ENCODE results near the gene EHBP1. TPM values are rescaled to one million over a fixed set of nuclear protein-coding genes. Genes with fewer than 3 reads are reported as not detected.
"Not testable (repeated sequence)": the region's sequence is repeated elsewhere in the genome, so short reads cannot be mapped to it uniquely, and the experiment has no call there.

Gene EHBP1
- total and polyA plus RNA-seq, 3 experiments from 2014 or later: 12.5 to 23.1 (median 22.7) TPM

DNA sequence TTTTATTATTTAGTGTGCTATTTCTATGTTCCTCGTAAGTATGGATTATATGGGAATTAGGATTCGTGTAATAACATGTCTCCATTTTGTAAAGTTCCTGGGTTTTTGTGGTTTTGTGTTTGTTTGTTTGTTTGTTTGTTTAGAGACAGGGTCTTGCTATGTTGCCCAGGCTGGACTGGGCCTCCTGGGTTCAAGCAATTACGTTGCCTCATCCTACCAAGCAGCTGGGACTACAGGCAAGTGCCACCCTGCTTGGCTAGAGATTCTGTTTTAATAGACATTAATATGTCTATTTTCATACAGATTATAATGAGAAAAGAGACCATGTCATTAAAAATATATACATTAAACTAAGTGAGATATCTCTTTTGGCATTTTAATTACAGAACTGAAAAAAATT is 309.9 kb downstream of the EHBP1 start:
- Mint-ChIP-seq H3K27ac (no peak overlapping the region), H3K36me3 (peaks cover 9 to 19% (median 14%) of the 10 kb centered on the region in 3 donors), H3K4me3 (no peak overlapping the region), H3K4me1 (no peaks in the 10 kb centered on the region), H3K9me3 (no peaks in the 10 kb centered on the region), H3K27me3 (no peaks in the 10 kb centered on the region)
- ChIA-PET POLR2A (no interaction called here), CTCF (no interaction called here)
- DNase-seq: no peak
- no peak overlapping the region for H3K4me3 ChIP-seq (ENCODE audit: low read length)
- H3K27me3 ChIP-seq (ENCODE audit: insufficient read depth, low read length, poor library complexity, severe bottlenecking): no peaks in the 10 kb centered on the region
- no peak overlapping the region for H3K27ac ChIP-seq (ENCODE audit: low read depth, low read length)
- H3K9me3 ChIP-seq (ENCODE audit: low read length): no peaks in the 10 kb centered on the region
- no peaks in the 10 kb centered on the region for H3K36me3 ChIP-seq (ENCODE audit: insufficient read depth, low read length)
- no peaks in the 10 kb centered on the region for H3K4me1 ChIP-seq (ENCODE audit: insufficient read depth, low read length)

DNA sequence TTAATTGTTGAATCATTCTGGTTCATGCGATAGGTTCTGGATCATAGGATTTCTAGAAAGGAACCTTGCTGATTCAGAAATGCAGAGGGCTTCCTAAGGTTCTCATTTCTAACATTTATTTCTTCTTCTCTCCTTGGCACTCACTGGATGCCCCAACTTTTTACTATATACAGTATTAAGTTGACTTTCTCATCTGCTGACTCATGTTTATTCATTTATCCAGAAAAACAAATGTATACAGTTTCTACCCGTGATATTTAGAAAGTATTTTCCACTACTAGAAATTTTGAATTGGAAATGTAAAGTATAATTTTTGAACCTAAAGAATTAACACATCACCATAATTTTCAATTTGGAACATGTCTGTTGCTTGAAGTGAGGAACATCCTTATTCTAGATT is 312.9 kb downstream of the EHBP1 start:
- peaks cover 7 to 19% (median 8%) of the 10 kb centered on the region in 3 donors for H3K36me3 Mint-ChIP-seq
- Histone ChIP-seq H3K4me1 (ENCODE audit: insufficient read depth, low read length) (no peaks in the 10 kb centered on the region), H3K4me3 (ENCODE audit: low read length) (no peak overlapping the region), H3K27ac (ENCODE audit: low read depth, low read length) (no peak overlapping the region), H3K27me3 (ENCODE audit: insufficient read depth, low read length, poor library complexity, severe bottlenecking) (no peaks in the 10 kb centered on the region), H3K36me3 (ENCODE audit: insufficient read depth, low read length) (no peaks in the 10 kb centered on the region), H3K9me3 (ENCODE audit: low read length) (no peaks in the 10 kb centered on the region)
- no peak for DNase-seq
- ChIA-PET CTCF (no interaction called here), POLR2A (no interaction called here)
- no peaks in the 10 kb centered on the region for H3K4me1 Mint-ChIP-seq
- H3K27me3 Mint-ChIP-seq: no peaks in the 10 kb centered on the region
- H3K4me3 Mint-ChIP-seq: no peak overlapping the region
- H3K27ac Mint-ChIP-seq: no peak overlapping the region
- no peaks in the 10 kb centered on the region for H3K9me3 Mint-ChIP-seq

- POLR2A ChIA-PET: not testable (repeated sequence)
These were observed 314.2 kb downstream of the EHBP1 start for GRCh38 chr2:63019686-63020085.

GRCh38 chr2:63023444-63023843 is 317.9 kb downstream of the EHBP1 start:
- ChIA-PET CTCF (interaction anchor here (0.6 kb wide), 1 partner anchor 567 kb away, joined by 3 read pairs; no protein-coding TSS in a partner anchor), POLR2A (no interaction called here)
- H3K27me3 Mint-ChIP-seq: no peaks in the 10 kb centered on the region

More at GRCh38 chr2:63019686-63020085, 314.2 kb downstream of the EHBP1 start:
- H3K27ac Mint-ChIP-seq; H3K27ac ChIP-seq (ENCODE audit: low read depth, low read length); H3K27me3 Mint-ChIP-seq; DNase-seq; H3K27me3 ChIP-seq (ENCODE audit: insufficient read depth, low read length, poor library complexity, severe bottlenecking); H3K4me3 Mint-ChIP-seq; CTCF ChIA-PET; H3K36me3 ChIP-seq (ENCODE audit: insufficient read depth, low read length); H3K9me3 ChIP-seq (ENCODE audit: low read length); H3K4me3 ChIP-seq (ENCODE audit: low read length); H3K4me1 ChIP-seq (ENCODE audit: insufficient read depth, low read length); H3K9me3 Mint-ChIP-seq; H3K4me1 Mint-ChIP-seq: not testable (repeated sequence)
- peaks cover 7 to 18% (median 8%) of the 10 kb centered on the region in 3 donors for H3K36me3 Mint-ChIP-seq

GRCh38 chr2:63027220-63027619 is 321.7 kb downstream of the EHBP1 start:
- Histone ChIP-seq H3K36me3 (ENCODE audit: insufficient read depth, low read length) (no peaks in the 10 kb centered on the region), H3K27me3 (ENCODE audit: insufficient read depth, low read length, poor library complexity, severe bottlenecking) (no peaks in the 10 kb centered on the region), H3K9me3 (ENCODE audit: low read length) (no peaks in the 10 kb centered on the region), H3K4me1 (ENCODE audit: insufficient read depth, low read length) (no peaks in the 10 kb centered on the region), H3K27ac (ENCODE audit: low read depth, low read length) (no peak overlapping the region), H3K4me3 (ENCODE audit: low read length) (no peak overlapping the region)
- CTCF ChIA-PET: no interaction called here
- Mint-ChIP-seq H3K27ac (no peak overlapping the region), H3K4me1 (no peaks in the 10 kb centered on the region), H3K9me3 (no peaks in the 10 kb centered on the region), H3K36me3 (peaks cover 10 to 40% (median 13%) of the 10 kb centered on the region in 3 donors), H3K4me3 (no peak overlapping the region), H3K27me3 (no peaks in the 10 kb centered on the region)
- DNase-seq: no peak
- POLR2A ChIA-PET: no interaction called here

More at GRCh38 chr2:63023444-63023843, 317.9 kb downstream of the EHBP1 start:
- Histone ChIP-seq H3K9me3 (ENCODE audit: low read length) (no peaks in the 10 kb centered on the region), H3K4me1 (ENCODE audit: insufficient read depth, low read length) (no peaks in the 10 kb centered on the region), H3K27ac (ENCODE audit: low read depth, low read length) (no peak overlapping the region), H3K27me3 (ENCODE audit: insufficient read depth, low read length, poor library complexity, severe bottlenecking) (no peaks in the 10 kb centered on the region), H3K36me3 (ENCODE audit: insufficient read depth, low read length) (no peaks in the 10 kb centered on the region), H3K4me3 (ENCODE audit: low read length) (no peak overlapping the region)
- Mint-ChIP-seq H3K4me3 (no peak overlapping the region), H3K27ac (no peak overlapping the region), H3K4me1 (no peaks in the 10 kb centered on the region), H3K36me3 (peaks cover 13 to 31% (median 20%) of the 10 kb centered on the region in 3 donors), H3K9me3 (no peaks in the 10 kb centered on the region)
- DNase-seq: no peak

DNA sequence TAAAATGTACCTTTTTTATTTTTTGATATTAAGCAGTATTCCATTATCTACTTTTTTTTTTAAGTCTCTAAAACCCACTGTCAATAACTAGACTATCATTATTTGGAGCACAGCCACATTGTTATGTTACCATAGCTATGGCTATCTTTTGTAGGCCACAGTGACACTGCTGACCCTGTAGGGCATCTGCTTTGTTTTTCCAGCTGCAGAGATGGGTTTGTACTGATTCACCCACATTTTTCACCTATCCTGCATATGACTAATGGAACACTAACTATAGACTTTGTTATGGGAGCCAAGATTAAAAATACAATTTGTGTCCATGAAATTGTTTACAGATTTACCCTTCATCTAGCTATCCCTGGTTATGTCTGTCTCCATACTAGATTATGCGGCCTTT is 323.5 kb downstream of the EHBP1 start:
- no peaks in the 10 kb centered on the region for H3K27me3 ChIP-seq (ENCODE audit: insufficient read depth, low read length, poor library complexity, severe bottlenecking)
- ChIA-PET POLR2A (no interaction called here), CTCF (no interaction called here)
- Mint-ChIP-seq H3K27ac (no peak overlapping the region), H3K4me1 (no peaks in the 10 kb centered on the region), H3K4me3 (no peak overlapping the region), H3K9me3 (no peaks in the 10 kb centered on the region), H3K36me3 (peaks cover 10 to 36% (median 10%) of the 10 kb centered on the region in 3 donors), H3K27me3 (no peaks in the 10 kb centered on the region)
- no peak overlapping the region for H3K4me3 ChIP-seq (ENCODE audit: low read length)
- DNase-seq: no peak
- no peak overlapping the region for H3K27ac ChIP-seq (ENCODE audit: low read depth, low read length)
- H3K36me3 ChIP-seq (ENCODE audit: insufficient read depth, low read length): no peaks in the 10 kb centered on the region
- no peaks in the 10 kb centered on the region for H3K9me3 ChIP-seq (ENCODE audit: low read length)
- no peaks in the 10 kb centered on the region for H3K4me1 ChIP-seq (ENCODE audit: insufficient read depth, low read length)

DNA sequence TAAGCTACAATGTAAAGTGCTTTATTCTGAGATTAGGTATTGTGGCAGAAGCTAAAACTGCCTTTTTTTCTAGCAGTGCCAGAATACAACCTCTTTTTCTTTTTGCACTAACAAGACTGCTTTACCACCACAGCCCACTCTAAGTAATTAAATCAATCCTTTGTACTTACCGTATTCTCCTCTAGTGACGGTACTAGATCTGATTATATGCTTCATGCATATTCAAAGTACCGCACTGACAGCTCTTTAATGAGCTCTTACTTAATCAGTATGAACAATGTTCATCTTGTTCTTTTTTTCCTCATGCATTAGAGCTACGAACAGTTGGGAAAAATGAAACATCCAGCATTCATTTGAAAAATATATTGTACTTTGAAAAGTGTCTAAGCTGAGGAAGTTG is 329.0 kb downstream of the EHBP1 start:
- Mint-ChIP-seq H3K36me3 (peaks cover 0 to 13% (median 4%) of the 10 kb centered on the region in 3 donors), H3K4me3 (no peak overlapping the region), H3K9me3 (no peaks in the 10 kb centered on the region), H3K4me1 (no peaks in the 10 kb centered on the region), H3K27ac (no peak overlapping the region), H3K27me3 (peaks cover 0 to 10% of the 10 kb centered on the region in 2 donors)
- Histone ChIP-seq H3K27ac (ENCODE audit: low read depth, low read length) (no peak overlapping the region), H3K9me3 (ENCODE audit: low read length) (no peaks in the 10 kb centered on the region), H3K4me1 (ENCODE audit: insufficient read depth, low read length) (no peaks in the 10 kb centered on the region), H3K27me3 (ENCODE audit: insufficient read depth, low read length, poor library complexity, severe bottlenecking) (no peaks in the 10 kb centered on the region), H3K4me3 (ENCODE audit: low read length) (no peak overlapping the region), H3K36me3 (ENCODE audit: insufficient read depth, low read length) (no peaks in the 10 kb centered on the region)
- ChIA-PET POLR2A (no interaction called here), CTCF (no interaction called here)
- no peak for DNase-seq

- no peak overlapping the region for H3K27ac ChIP-seq (ENCODE audit: low read depth, low read length)
- Mint-ChIP-seq H3K36me3 (peaks cover 0 to 8% (median 4%) of the 10 kb centered on the region in 3 donors), H3K4me3 (no peak overlapping the region), H3K4me1 (no peaks in the 10 kb centered on the region), H3K27ac (no peak overlapping the region), H3K27me3 (peaks cover 0 to 11% of the 10 kb centered on the region in 2 donors), H3K9me3 (no peaks in the 10 kb centered on the region)
- H3K27me3 ChIP-seq (ENCODE audit: insufficient read depth, low read length, poor library complexity, severe bottlenecking): no peaks in the 10 kb centered on the region
- CTCF ChIA-PET: no interaction called here
- no peaks in the 10 kb centered on the region for H3K4me1 ChIP-seq (ENCODE audit: insufficient read depth, low read length)
- POLR2A ChIA-PET: no interaction called here
- H3K36me3 ChIP-seq (ENCODE audit: insufficient read depth, low read length): no peaks in the 10 kb centered on the region
- DNase-seq: no peak
- H3K4me3 ChIP-seq (ENCODE audit: low read length): no peak overlapping the region
- no peaks in the 10 kb centered on the region for H3K9me3 ChIP-seq (ENCODE audit: low read length)
These were observed 329.7 kb downstream of the EHBP1 start for GRCh38 chr2:63035169-63035568.

DNA sequence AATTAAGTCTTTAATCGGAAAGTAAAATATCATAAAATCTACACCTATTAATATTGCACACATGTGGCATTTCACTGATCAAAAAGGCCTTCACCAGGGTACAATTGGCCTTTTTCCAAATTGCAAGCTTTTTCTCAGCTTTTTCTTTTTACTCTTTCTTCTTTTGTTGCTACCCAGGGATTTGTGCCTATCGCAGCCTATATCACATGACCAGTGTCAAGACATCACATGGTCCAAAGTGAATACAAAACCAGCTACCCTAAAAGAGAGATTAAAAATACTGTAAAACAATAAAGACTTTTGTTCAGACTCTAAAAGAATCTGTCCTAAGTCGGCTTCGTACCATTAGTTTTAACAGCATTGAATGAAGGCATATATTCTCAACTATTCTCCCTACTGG is 330.1 kb downstream of the EHBP1 start:
- peaks cover 0 to 16% of the 10 kb centered on the region in 2 donors for H3K27me3 Mint-ChIP-seq
- Histone ChIP-seq H3K4me3 (ENCODE audit: low read length) (no peak overlapping the region), H3K27ac (ENCODE audit: low read depth, low read length) (no peak overlapping the region), H3K9me3 (ENCODE audit: low read length) (no peaks in the 10 kb centered on the region), H3K27me3 (ENCODE audit: insufficient read depth, low read length, poor library complexity, severe bottlenecking) (no peaks in the 10 kb centered on the region), H3K4me1 (ENCODE audit: insufficient read depth, low read length) (no peaks in the 10 kb centered on the region), H3K36me3 (ENCODE audit: insufficient read depth, low read length) (no peaks in the 10 kb centered on the region)
- no peak overlapping the region for H3K4me3 Mint-ChIP-seq
- no peaks in the 10 kb centered on the region for H3K4me1 Mint-ChIP-seq
- ChIA-PET CTCF (no interaction called here), POLR2A (no interaction called here)
- H3K27ac Mint-ChIP-seq: no peak overlapping the region
- H3K36me3 Mint-ChIP-seq: peaks cover 0 to 13% (median 6%) of the 10 kb centered on the region in 3 donors
- no peaks in the 10 kb centered on the region for H3K9me3 Mint-ChIP-seq
- DNase-seq: no peak

Measured in CD8-positive, alpha-beta memory T cell (primary cell).